NCI-H187 treated with DMSO at 0.1 percent for 48 hours (cell line): ENCODE measurements around the gene TMEM170A.

Experiments used
- DNase-seq: peaks from one replicate; lab custom pipeline; 2025; lab: John Stamatoyannopoulos, UW

The TMEM170A gene

GRCh38 chr16:75401691-75402090 is 62.8 kb downstream of the TMEM170A start:
- no peak for DNase-seq

- no peak for DNase-seq
Measured at GRCh38 chr16:75398333-75398732, 66.2 kb downstream of the TMEM170A start.

GRCh38 chr16:75394941-75395340 is 69.5 kb downstream of the TMEM170A start:
- no peak for DNase-seq
